Loucy (cell line): Measurements from ENCODE around the gene TCOF1.

ENCODE experiments used
- H2AFZ ChIP-seq: fragments of 200-600 bp; sonication (generic); 2 replicates; pipeline ENCODE4 v1.6.0; 2016; ENCODE audit warnings: antibody characterized with exemption, mild to moderate bottlenecking, low read length, moderate library complexity
- H3F3A ChIP-seq: fragments of 200-600 bp; 2 replicates; pipeline ENCODE4 v1.6.0; 2016; ENCODE audit warnings: antibody characterized with exemption, low read depth, mild to moderate bottlenecking
- H3K27me3 ChIP-seq: fragments of 200-600 bp; sonication (generic); 2 replicates; pipeline ENCODE4 v1.6.1; 2014; ENCODE audit warnings: low read length, mild to moderate bottlenecking; ENCODE audit not compliant: insufficient read depth, poor library complexity, severe bottlenecking
- H3K36me3 ChIP-seq: fragments of 200-600 bp; sonication (generic); 2 replicates; pipeline ENCODE4 v1.6.1; 2016; ENCODE audit warnings: low read length; ENCODE audit not compliant: insufficient read depth
- H3K4me1 ChIP-seq: fragments of 200-600 bp; sonication (generic); 2 replicates; pipeline ENCODE4 v1.5.1; 2014; ENCODE audit warnings: low read length, mild to moderate bottlenecking; ENCODE audit not compliant: insufficient read depth, poor library complexity, severe bottlenecking
- H3K4me2 ChIP-seq: fragments of 200-600 bp; sonication (generic); 2 replicates; pipeline ENCODE4 v1.6.0; 2014; ENCODE audit warnings: antibody characterized with exemption, low read length, low read depth, mild to moderate bottlenecking; ENCODE audit not compliant: poor library complexity, severe bottlenecking
- H3K4me3 ChIP-seq: fragments of 200-600 bp; sonication (generic); 2 replicates; pipeline ENCODE4 v1.5.1; 2014; ENCODE audit warnings: low read length, mild to moderate bottlenecking, mixed read lengths; ENCODE audit not compliant: poor library complexity, severe bottlenecking
- H3K79me2 ChIP-seq: fragments of 200-600 bp; sonication (generic); 2 replicates; pipeline ENCODE4 v1.6.1; 2014; ENCODE audit warnings: low read length; ENCODE audit not compliant: insufficient read depth
- H3K9ac ChIP-seq: fragments of 200-600 bp; sonication (generic); 2 replicates; pipeline ENCODE4 v1.6.0; 2014; ENCODE audit warnings: mild to moderate bottlenecking, low read depth, low read length, moderate library complexity; ENCODE audit not compliant: poor library complexity, severe bottlenecking
- H3K9me2 ChIP-seq: fragments of 200-600 bp; sonication (generic); replicated peaks from 2 replicates; pipeline ENCODE4 v1.6.1; 2016; ENCODE audit warnings: low read depth, low read length, mixed read lengths
- H3K9me3 ChIP-seq: fragments of 200-600 bp; sonication (generic); 2 replicates; pipeline ENCODE4 v1.6.1; 2014; ENCODE audit warnings: mild to moderate bottlenecking, antibody characterized with exemption, low read length, low read depth; ENCODE audit not compliant: insufficient read depth
- H4K20me1 ChIP-seq: fragments of 200-600 bp; sonication (generic); 2 replicates; pipeline ENCODE4 v1.6.0; 2014; ENCODE audit warnings: antibody characterized with exemption, low read length, mild to moderate bottlenecking; ENCODE audit not compliant: insufficient read depth, poor library complexity, severe bottlenecking
- CTCF ChIP-seq: fragments of 200-600 bp; sonication (generic); conservative IDR thresholded peaks from 2 replicates; pipeline ENCODE4 v1.5.1; 2014; ENCODE audit warnings: mild to moderate bottlenecking, antibody characterized with exemption, low read length
- EZH2phosphoT487 ChIP-seq: fragments of 200-600 bp; IDR thresholded peaks from 2 replicates; pipeline ENCODE4 v1.6.1; 2018; ENCODE audit warnings: antibody characterized with exemption, mild to moderate bottlenecking, moderate library complexity, borderline replicate concordance

Gene TCOF1

DNA sequence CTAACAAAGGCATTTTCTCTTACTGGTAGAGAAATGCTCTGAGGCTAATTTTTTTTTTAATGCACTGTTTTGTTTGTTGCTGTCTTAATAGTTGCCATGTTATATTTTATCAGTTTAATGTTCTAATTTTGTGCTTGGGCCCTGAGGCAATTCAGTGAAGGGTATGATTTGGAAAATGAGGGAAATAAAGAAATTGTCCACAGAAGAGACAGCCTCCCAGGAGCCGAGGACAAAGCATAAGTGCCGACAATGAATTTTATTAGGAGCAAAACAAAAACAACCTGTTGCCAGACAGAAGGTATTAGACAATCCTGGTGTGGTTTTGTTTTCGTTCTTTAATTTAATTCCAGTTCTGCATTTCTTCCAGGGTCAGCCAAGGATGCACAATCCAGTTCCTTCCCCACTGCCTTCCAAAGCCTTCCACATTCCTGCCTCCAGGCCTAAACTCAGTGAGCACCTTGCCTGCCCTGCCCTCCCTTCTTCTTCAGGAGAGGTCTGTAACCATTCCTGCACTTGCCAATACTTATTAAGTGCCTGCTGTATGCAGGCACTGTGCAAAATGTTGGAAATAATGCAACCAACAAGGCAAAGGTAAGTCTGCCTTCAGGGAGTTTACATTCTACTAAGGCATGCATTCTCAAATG lies 4.3 kb upstream of the TCOF1 start:
- peaks cover 7% of the 10 kb centered on the region for H3K79me2 ChIP-seq
- no peak overlapping the region for H3K4me3 ChIP-seq
- no peak overlapping the region for H2AFZ ChIP-seq
- H3K27me3 ChIP-seq, result no peaks in the 10 kb centered on the region
- no peaks in the 10 kb centered on the region for H3K9me2 ChIP-seq
- TF ChIP-seq EZH2phosphoT487 (no peak), CTCF (no peak)
- H3F3A ChIP-seq, result peaks cover 4% of the 10 kb centered on the region; the same call in 1 of the 2 replicates
- no peaks in the 10 kb centered on the region for H3K36me3 ChIP-seq
- H4K20me1 ChIP-seq, result peaks cover 2% of the 10 kb centered on the region
- H3K4me1 ChIP-seq, result peaks cover 25% of the 10 kb centered on the region
- no peaks in the 10 kb centered on the region for H3K9me3 ChIP-seq
- no peak overlapping the region for H3K9ac ChIP-seq
- no peak overlapping the region for H3K4me2 ChIP-seq

- no peak for TF ChIP-seq EZH2phosphoT487
- TF ChIP-seq CTCF, result no peak
- peaks cover 19% of the 10 kb centered on the region for H4K20me1 ChIP-seq
- H3K9me2 ChIP-seq, result no peaks in the 10 kb centered on the region
- H3K36me3 ChIP-seq, result no peaks in the 10 kb centered on the region; the same call in 1 of the 2 replicates
- H3K9me3 ChIP-seq, result no peaks in the 10 kb centered on the region
- H3K4me1 ChIP-seq, result peaks cover 36% of the 10 kb centered on the region
- H3K27me3 ChIP-seq, result no peaks in the 10 kb centered on the region
- no peak overlapping the region for H3K9ac ChIP-seq
- H2AFZ ChIP-seq, result no peak overlapping the region
- peaks cover 32% of the 10 kb centered on the region for H3K79me2 ChIP-seq
- H3K4me3 ChIP-seq, result no peak overlapping the region
- H3K4me2 ChIP-seq, result no peak overlapping the region
- H3F3A ChIP-seq, result peaks cover 2% of the 10 kb centered on the region; the same call in 1 of the 2 replicates
Observed at GRCh38 chr5:150355791-150356190, 1.7 kb upstream of the TCOF1 start.

GRCh38 chr5:150356575-150357294 lies 762 bp upstream of the TCOF1 start:
- Histone ChIP-seq H3K4me1 (peaks cover 27% of the 10 kb centered on the region), H3K4me3 (peak overlapping the region; percentile 86), H3K9me3 (no peaks in the 10 kb centered on the region), H3K36me3 (peaks cover 8% of the 10 kb centered on the region; the same call in 1 of the 2 replicates), H2AFZ (peak overlapping the region; percentile 81), H3K27me3 (no peaks in the 10 kb centered on the region), H4K20me1 (peaks cover 26% of the 10 kb centered on the region), H3F3A (no peaks in the 10 kb centered on the region), H3K9ac (peak overlapping the region; percentile 16), H3K79me2 (peaks cover 42% of the 10 kb centered on the region), H3K4me2 (peak overlapping the region; percentile 65), H3K9me2 (no peaks in the 10 kb centered on the region)
- TF ChIP-seq CTCF, result no peak
- no peak for TF ChIP-seq EZH2phosphoT487
